NCI-H524 (cell line): ENCODE results near the gene EPHB2.
A peak's percentile ranks its signal among the peaks of the same experiment; 100 is the strongest.
"Not testable (repeated sequence)": the region's sequence is repeated elsewhere in the genome, so short reads cannot be mapped to it uniquely, and the experiment has no call there.

Experiments used
- DNase-seq, 2 experiments: peaks; one replicate each; lab custom pipeline; 2025; lab: John Stamatoyannopoulos, UW

Gene EPHB2

DNA sequence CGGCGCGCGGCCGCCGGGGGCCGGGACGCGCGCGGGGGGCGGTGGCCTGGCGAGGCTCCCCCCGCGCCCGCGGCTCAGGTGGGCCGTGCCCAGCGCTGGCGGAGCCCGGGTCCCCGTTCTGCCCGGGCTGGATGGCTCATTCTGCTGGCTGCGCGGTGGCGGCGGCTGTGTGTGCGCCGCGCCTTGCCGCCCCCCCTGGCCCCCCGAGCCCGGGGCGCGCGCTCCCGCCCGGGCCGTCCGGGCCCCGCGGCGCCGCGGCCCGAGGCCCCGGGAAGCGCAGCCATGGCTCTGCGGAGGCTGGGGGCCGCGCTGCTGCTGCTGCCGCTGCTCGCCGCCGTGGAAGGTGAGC lies at the start of gene EPHB2:
EPHB2 (plus strand) TSS at position 139 of the 349 bp plus-strand sequence; CDS start at position 283, 144 bp downstream.
- DNase-seq: peak in 1 of 2 experiments; percentile 49

DNA sequence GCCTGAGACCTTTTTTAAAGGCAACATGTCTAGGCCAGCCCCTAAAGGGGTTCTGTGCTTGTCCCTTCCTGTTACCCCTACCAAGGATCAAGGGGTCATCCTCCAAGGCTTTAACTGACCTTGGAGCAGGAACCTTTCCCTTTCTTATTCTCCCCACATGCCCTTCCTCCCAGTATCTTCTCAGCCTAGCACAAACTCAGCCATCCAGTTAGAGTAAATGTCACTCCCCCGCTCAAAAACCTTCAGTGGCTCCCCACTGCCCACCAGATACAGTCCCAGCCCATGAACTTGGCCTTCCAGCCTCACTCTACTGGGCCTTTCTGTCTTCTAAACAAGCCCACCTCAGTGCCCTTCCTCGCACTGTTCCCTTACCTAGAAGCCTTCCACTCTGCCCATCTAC lies 48.8 kb upstream of the EPHB2 start:
- DNase-seq: no peak

DNA sequence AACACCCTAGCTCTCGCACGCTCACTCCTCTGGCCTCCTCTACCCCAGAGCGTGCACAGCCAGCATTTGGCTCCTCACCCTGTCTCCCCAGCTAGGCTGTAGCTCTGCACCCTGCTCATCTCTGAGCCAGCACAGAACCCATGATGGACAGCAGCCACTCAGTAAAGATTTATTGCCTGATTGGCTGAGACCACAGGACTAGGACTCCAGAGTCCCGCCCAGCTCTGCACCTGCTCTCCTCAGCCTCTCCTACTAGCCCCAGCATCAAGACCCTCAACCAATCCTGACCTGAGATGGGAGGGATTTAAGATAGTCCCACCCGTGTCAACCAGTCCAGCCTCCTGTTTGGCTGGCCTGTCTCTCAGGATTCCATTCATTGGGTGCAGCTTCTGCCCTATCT lies 48.3 kb upstream of the EPHB2 start:
- DNase-seq: peak; percentile 42 to 65

DNA sequence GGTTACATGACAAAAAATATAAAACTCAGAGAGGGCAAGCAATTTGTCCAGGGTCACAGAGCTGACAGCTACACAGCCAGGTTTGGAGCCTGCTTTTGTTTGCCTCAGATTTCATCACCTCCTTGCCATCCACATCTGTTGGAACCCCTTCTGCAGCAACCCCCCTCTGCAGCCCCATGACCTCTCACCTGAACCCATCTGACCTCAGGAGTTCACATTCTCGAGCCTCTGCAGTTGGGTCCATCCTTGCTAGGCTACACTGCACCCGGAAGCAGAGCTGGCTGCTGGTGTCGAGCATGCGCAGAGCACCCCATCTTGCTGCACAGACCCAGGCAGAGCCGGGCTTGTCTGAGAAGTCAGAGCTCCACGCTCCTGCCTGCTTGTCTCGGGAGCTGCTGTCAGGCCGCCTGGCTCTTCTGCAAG lies 47.6 kb upstream of the EPHB2 start:
- DNase-seq: no peak

DNA sequence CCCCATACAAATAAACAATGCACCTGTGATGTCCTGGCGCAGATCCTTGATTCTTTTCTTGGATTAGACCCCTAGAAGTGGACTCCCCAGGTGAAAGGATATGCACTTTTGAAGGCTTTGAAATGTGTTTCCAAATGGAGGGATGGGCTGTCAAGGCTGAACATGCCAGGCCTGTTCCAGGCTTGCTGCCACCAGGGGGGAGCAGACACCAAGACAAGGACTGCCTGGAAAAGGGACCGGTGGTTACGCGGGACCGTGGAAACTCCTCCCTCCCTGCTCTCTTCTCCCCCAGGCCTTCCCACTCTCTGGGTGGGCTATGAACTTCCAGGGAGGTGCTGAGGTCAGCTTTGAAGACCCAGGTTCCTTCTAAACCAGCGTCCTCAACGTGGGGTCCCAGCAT lies 44.9 kb upstream of the EPHB2 start:
- peak; percentile 27 to 66 for DNase-seq

DNA sequence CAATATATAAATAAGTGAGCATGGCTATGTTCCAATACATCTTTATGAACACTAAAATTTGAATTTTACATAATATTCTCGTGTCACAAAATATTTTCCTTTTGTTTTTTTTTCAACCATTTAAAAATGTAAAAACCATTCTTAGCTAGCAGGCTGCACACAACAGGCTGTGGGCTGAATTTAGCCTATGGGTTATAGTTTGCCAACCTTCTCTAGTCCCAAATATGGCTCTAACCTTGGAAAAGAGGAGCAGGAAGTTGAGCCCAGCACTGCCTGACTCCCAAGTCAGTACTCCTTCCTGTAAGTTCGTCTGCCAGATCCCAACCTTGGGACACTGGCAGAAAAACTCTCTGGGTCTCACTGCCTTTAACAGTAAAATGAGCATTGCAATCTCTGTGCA lies 44.2 kb upstream of the EPHB2 start:
- no peak for DNase-seq

DNA sequence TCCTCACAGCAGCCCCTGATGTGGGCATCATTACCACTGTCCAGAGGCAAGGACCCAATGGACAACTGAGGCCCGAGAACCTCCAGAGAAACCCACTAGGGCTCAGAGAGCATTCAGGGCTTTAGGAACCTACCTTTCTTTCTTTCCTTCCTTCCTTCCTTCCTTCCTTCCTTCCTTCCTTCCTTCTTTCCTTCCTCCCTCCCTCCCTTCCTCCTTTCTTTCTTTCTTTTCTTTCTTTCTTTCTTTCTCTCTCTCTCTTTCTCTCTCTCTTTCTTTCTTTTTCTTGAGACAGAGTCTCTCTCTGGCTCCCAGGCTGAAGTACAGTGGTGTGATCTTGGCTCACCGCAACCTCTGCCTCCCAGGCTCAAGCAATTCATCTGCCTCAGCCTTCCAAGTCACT lies 41.8 kb upstream of the EPHB2 start:
- not testable (repeated sequence) for DNase-seq

DNA sequence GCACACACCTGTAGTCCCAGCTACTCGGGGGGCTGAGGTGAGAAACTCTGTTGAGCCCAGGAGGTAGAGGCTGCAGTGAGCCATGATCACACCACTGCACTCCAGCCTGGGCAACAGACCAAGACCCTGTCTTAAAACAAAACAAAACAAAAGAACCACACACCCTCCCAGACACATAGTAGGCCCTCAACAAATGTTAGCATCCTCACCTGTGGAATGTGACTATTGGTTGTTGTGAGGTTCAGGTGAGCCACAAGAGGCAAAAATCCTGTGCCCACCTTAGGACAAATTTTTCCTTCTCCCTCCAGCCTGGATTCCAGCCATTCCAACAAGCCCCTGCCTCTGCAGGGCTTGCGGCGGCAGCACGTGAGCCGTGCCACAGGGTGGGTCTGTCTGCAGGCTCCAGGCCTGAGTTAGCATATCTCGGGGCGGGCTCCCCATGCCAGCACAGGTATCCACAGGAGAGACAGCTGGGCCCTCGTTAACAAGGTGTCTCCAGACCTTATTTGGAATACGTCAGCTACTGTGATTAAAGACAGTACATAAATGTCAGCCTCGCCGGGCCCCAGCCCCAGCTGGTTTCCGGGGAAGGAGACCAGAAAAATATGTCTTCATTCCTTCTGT lies 40.2 kb upstream of the EPHB2 start:
- DNase-seq: no peak

DNA sequence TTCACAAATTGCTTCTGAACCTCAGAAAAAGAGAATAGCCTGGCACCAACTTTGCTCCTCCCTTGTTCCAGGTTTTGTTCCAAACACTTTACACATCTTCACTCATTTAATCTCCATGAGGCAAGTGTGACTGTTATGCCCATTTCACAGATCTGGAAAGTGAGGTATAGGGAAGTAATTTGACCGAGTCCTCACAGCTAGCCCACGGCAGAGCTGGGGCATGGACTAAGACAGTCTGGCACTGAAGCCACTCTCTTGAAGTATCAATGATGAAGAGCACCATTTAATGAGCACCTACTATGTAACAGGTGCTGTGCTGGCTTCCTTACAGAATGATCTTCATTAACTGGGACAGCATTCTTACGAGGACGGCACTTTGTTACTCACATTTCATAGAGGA lies 38.6 kb upstream of the EPHB2 start:
- no peak for DNase-seq

DNA sequence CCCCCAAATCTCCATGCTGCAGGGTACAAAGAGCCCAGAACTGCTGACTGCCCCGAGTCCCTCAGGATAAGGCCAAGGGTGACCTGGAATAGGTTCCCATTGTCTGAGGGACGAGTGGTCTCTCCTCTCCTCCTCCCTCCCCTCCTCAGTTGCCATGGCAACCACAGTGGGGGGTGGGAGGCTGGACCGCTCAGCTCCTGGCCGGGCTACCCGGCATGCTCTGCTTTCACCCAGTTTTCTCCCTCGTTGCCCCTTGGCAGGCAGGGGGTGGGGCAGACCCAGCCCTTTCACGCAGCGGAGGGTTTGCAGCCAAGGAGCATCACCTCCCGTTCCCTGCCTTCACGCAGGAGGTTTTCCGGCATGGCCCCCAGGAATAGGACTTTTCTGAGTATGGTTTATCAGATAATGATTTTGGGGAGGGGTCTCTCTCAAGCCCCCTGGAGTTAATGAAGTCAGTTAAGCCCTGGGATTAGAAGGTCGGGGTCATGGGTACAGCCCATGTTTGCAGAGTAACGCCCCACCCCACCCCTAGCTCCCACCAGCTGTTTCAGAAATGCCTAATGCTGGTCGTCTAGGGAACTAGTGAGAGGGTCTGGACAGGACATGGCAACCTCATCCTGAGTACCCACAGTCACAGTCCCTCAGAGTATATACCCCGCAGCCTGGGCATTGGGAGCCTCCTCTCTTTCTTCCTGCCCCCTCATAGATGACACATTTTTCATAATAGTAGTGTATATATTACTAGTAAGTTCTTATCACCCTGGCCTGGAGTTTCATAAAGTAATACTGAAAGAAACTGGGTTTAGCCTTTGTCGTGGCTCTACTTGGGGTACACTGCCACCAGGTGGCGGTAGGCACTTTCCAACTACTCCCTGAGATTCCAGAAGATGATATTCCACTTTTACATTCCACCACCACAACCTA lies 36.9 kb upstream of the EPHB2 start:
- peak; percentile 54 to 63 for DNase-seq

DNA sequence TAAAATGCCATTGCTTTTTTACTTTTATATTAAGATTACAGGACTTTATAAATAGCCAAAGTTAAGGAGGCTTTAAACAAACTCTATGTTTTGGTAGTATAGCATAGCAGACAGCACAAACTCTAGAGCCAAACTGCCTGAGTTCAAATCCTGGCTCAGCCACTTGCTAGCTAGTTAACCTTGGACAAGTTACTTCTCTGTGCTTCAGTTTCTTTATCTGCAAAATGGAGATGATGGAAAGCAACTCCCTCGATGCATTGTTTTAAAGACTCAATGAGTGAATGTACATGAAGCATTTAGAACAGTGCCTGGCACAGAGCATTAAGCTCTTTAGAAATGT lies 36.3 kb upstream of the EPHB2 start:
- no peak for DNase-seq

DNA sequence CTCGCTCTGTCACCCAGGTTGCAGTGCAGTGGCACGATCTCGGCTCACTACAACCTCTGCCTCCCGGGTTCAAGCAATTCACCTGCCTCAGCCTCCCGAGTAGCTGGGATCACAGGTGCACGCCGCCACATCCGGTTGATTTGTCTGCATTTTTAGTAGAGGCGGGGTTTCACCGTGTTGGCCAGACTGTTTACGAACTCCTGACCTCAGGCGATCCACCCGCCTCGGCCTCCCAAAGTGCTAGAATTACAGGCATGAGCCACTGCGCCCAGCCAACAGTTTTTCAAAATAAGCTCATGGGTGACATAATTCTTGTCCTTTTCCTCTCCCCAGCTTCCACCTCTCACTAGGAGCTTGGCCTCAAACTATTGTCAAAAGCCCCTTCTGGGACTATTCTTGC lies 34.5 kb upstream of the EPHB2 start:
- not testable (repeated sequence) for DNase-seq

DNA sequence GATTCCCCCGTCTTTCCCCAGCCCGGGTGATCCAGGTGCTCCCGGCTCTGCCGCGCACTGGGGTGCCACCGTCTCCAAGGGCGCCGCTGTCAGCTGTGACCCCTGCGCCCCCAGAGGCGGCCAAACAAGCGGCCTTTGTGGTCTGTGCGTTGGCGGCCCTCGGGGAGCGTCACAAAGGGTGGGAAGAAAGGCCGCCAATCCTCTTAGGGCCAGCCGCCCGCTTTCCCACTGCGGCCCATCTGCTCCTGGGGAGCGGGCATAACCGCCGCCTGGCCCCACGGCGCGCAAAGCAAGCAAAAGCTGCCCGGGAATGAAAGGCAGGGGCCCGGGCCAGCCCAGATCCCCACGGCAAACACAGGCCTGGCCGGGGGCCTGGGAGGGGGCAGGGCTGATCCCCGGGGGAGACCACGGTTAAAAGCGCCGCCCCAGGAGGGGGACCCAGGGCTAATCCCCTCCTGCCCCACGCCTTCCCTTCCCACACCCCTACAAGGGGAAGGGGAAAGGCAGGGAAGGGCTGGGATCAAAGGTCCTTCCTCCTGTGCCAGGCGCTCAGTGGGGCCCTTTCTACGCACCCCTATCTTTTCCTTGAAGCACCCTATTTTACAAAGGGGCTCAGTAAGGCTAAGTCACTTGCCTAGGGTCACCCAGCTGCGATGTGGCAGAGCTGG lies 33.6 kb upstream of the EPHB2 start:
- peak in 1 of 2 experiments; percentile 49 for DNase-seq

DNA sequence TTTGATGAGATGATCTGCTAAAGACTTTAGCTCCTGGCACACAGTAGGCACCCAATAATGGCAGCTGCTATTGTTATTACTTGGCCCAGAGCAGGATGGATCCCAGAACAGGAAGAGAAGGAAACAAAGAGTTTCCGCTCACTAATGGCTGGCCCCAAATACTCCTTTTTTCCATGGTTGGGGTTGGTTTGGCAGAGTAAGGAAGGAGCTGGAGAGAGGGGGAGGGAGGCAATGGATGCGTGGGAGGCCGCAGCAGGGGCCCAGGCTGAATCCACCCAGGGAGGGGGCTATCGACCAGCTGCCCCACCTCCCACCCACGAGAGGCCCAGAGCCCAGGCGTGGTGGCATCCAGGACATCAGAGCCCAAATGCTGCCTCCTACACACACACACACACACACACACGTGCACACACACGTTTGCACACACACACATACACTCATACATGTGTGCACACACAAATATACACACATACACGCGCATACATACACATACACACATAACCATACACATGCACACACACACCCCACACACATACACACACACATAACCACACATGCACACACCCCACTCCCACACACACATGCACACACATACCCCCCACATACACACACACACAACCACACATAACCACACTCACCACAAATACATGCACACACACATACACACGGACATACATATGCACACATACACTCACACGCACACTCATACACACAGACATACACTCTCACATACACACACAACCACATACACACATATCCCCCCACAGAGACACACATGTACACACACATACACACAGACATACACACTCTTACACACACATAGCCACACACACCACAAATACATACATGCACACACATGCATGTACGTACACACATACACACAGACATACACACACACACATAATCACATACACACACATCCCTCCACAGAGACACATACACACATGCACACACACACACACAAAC lies 32.4 kb upstream of the EPHB2 start:
- no peak for DNase-seq

DNA sequence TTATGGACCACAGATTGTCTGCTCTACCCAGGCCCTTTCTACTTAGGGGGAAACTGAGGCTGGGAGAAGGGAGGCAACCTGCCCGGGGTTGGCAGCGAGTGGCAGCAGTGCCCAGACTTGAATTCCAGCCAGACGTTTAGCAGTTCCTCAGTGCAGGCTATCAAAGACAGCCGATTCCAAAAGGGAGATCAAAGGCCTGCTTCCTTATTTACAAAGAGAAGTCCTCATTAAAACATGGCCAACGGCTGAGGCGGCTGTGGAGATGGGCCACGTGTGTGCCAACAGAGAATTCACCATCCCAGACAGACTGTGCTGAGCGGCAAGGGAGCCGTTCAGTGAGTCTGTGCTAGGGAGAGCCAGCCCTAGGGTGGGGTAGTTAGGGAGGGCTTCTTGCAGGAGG lies 29.9 kb upstream of the EPHB2 start:
- DNase-seq: no peak

DNA sequence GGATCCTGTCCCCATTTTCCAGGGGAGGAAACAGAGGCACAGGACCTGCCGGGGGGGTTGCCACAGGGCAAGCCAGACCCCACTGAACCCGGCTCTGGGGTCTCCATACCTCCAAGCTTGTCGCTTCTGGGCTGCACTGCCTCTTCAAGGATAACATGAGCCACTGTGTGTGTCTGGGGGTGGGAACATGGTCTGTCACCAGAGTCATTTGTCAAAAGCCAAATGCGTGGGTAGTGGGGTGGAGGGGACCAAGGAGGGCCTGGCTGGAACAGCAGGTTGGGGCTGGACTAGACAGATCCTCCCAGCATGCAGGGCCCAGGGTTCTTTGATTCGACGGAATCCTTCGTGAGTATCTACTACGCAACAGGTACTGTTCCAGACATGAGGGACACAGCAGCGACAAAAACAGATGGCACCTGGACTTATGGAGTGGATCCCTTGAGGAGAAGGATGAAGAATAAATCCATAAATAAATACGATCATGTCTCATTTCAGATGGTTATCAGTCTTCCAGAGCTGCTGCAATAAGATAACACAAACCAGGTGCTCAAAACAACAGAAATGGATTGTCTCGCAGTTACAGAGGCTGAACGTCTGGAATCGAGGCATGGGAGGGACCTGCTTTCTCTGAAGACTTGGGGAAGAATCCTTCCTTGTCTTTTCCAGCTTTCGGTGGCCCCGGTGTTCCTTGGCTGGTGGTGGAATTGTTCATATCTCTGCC lies 28.9 kb upstream of the EPHB2 start:
- peak; percentile 25 to 60 for DNase-seq

DNA sequence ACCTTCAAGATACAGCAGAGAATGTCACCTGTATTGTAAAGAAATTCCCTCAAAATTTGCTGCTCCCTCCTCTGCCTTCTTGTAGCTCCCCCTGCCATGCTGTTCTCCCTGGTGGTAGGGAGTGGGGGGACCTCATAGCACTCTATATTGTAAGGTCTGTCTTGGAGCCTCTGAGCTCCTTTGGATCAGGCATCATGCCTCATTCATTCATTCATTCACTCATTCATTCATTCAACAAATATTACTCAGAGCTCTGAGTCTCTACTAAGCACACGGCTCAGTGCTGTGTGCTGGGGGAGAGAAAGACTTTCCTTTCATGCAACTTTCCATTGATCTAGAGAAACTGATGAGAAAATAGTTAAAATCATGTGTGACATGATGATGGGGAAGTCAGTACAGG lies 27.1 kb upstream of the EPHB2 start:
- no peak for DNase-seq

DNA sequence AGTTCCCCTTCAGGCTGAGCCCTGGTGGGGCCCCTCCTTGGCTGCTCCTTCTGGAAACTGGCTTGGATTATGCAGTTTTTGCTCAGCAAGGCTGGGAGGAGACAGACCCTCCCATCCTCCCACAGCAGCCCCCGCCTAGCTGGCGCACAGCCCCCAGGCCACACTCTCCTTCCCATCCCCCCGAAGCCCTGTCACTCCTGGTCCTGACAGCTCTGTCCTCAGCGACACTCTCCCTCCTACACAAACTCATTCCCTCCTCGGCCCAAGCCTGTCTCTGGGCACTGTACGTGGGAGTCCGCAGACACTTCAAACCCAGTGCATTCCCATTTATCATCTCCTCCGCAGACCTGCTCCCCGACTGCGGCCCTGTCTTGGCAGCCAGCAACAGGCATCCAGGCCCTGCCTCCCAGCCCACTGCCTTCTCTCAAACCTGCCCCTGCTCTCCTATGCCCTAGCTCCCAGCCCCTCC lies 25.0 kb upstream of the EPHB2 start:
- no peak for DNase-seq

DNA sequence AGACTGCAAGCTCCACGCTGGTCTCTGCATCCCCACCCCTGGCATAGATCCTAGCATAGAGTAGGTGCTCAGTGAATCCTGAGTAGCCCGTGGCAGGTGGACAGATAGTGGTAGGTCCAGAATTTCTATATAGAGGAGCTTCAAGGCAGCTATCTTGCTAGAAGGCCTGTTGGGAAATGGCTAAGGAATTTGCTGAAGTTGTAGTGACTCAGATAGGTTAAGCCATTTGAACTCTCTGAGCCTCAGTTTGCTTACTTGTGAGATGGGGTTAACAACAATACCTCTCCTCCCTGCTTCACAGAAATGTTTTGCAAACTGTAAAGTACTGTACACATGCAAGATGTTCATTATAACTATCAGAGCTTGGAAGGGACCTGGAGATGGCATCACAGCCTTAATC lies 23.4 kb upstream of the EPHB2 start:
- no peak for DNase-seq

DNA sequence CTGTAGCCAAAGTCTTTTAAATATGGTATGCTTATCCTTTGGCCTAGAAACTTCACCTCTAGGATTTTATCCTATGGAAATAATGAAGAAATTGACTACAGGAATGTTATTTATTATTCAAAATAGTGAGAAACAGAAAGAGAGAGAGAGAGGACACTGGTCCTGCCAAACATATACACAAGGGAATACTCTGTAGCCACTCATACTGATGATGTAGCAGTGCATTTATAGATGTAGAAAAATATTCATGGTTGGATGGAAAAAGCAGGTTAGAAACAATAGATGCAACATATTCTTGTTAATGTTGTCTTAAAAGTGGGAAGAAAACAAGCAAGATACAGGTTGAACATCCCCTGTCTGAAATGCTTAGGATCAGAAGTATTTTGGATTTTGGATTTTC lies 22.2 kb upstream of the EPHB2 start:
- DNase-seq: no peak

DNA sequence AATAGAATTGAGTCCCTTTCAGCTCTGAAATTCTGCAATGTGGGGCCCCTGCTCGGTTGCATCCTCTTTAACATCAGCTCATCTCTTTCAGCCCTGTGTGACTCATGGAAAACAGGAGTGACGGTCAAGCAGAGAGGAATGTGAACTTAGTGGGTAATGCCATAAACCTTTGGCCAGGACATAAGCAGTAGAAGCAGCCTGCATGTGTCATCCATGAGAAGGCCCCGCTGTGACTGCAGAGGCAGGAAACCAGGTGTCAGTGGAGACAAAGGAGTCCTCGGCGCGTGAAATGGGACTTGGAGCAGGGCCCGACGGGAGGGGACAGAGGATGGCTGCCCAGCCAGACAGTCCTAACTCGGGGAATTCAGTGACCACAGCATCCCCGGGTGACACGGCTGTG lies 21.1 kb upstream of the EPHB2 start:
- DNase-seq: no peak
